ENCODE measurements around the gene USP48. TPM values are rescaled to one million over a fixed set of nuclear protein-coding genes. Genes with fewer than 3 reads are reported as not detected.

USP48 gene
- total and polyA plus RNA-seq, 7 donors: 12.6 to 77.0 (median 47.1) TPM

DNA sequence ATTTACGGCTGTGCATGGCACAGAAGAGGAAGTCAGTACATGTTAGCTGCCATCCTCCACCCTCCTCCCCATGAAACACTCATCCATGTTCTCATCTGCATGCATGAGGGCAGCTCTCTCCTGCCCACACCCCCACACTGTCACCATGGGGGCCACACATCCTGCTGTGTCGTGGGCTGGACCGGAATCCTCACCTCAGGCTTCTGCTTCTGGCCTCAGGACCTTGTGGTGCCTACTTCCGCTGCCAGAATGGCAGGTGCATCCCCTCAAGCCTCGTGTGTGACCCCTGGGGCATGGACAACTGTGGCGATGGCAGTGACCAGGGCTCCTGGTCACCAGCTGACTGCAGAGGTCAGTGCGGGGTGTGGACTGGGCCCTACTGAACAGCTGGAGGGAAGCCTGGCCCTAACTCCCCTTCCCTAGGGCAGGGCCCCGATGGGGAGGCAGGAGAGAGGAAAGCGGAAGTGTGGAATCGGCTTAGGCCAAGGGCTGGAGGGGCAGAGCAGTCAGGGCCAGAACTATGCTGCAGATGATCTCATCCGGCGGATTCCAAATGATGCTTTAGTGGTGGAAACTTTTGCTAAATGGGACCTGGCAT, 32.9 kb upstream of the USP48 start:
- 69 to 89% methylated on average over 12 of the region's 12 CpGs for WGBS, 2 donors

DNA sequence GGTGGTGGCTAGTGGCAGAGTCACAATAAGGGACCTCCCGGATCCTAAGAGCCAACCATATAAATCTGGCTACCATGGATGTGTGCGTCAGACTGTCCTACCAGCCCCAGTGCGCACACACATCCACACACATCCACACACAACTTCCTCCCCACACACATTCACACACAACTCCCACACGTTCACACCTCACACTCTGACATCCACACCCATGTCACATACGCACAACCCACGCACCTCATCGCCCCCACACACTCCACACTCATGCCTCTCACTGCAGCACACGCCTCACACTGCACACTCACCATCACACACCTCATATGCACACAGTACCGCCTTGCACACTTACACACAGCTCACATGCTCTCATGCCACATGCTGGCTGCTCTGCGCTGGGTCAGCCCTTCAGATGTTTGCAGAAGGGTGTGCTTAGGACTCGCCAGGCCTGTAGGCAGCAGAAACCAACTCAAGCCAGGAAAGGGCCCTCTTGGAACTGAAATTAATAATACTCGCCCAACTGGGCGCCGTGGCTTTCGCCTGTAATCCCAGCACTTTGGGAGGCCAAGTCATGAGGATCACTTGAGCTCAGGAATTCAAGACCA, 32.1 kb upstream of the USP48 start:
- intact Hi-C loops (cut with DNase I): no loop called here
- Histone ChIP-seq H3K9me3 (no peaks in the 10 kb centered on the region), H3K4me3 (no peak overlapping the region), H3K27ac (no peak overlapping the region), H3K36me3 (peaks cover 0 to 5% (median 0%) of the 10 kb centered on the region in 4 donors), H3K4me1 (peaks cover 0 to 12% (median 10%) of the 10 kb centered on the region in 4 donors), H3K27me3 (peaks cover 0 to 13% (median 10%) of the 10 kb centered on the region in 3 donors)
- TF ChIP-seq POLR2A (IDR thresholded peaks at IDR 0.05) (no peak), EP300 (IDR thresholded peaks at IDR 0.05) (no peak), POLR2AphosphoS5 (IDR thresholded peaks at IDR 0.05) (no peak)
- TF ChIP-seq, protein P1, sequence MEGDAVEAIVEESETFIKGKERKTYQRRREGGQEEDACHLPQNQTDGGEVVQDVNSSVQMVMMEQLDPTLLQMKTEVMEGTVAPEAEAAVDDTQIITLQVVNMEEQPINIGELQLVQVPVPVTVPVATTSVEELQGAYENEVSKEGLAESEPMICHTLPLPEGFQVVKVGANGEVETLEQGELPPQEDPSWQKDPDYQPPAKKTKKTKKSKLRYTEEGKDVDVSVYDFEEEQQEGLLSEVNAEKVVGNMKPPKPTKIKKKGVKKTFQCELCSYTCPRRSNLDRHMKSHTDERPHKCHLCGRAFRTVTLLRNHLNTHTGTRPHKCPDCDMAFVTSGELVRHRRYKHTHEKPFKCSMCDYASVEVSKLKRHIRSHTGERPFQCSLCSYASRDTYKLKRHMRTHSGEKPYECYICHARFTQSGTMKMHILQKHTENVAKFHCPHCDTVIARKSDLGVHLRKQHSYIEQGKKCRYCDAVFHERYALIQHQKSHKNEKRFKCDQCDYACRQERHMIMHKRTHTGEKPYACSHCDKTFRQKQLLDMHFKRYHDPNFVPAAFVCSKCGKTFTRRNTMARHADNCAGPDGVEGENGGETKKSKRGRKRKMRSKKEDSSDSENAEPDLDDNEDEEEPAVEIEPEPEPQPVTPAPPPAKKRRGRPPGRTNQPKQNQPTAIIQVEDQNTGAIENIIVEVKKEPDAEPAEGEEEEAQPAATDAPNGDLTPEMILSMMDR (IDR thresholded peaks at IDR 0.05): no peak
- DNase-seq: no peak
- WGBS, 2 donors: 92% methylated on average over 15 of the region's 15 CpGs

More for the DNA sequence above, 32.9 kb upstream of the USP48 start:
- no peak for TF ChIP-seq EP300 (IDR thresholded peaks at IDR 0.05)
- peak in 2 of 4 donors; percentile 35 to 40 for TF ChIP-seq POLR2AphosphoS5 (IDR thresholded peaks at IDR 0.05)
- Histone ChIP-seq H3K27me3 (peaks cover 0 to 13% (median 10%) of the 10 kb centered on the region in 3 donors), H3K4me1 (peaks cover 0 to 12% (median 10%) of the 10 kb centered on the region in 4 donors), H3K27ac (no peak overlapping the region), H3K36me3 (peaks cover 0 to 7% (median 4%) of the 10 kb centered on the region in 4 donors), H3K4me3 (no peak overlapping the region), H3K9me3 (no peaks in the 10 kb centered on the region)
- peak; percentile 70 for DNase-seq
- intact Hi-C loops (cut with DNase I): no loop called here

DNA sequence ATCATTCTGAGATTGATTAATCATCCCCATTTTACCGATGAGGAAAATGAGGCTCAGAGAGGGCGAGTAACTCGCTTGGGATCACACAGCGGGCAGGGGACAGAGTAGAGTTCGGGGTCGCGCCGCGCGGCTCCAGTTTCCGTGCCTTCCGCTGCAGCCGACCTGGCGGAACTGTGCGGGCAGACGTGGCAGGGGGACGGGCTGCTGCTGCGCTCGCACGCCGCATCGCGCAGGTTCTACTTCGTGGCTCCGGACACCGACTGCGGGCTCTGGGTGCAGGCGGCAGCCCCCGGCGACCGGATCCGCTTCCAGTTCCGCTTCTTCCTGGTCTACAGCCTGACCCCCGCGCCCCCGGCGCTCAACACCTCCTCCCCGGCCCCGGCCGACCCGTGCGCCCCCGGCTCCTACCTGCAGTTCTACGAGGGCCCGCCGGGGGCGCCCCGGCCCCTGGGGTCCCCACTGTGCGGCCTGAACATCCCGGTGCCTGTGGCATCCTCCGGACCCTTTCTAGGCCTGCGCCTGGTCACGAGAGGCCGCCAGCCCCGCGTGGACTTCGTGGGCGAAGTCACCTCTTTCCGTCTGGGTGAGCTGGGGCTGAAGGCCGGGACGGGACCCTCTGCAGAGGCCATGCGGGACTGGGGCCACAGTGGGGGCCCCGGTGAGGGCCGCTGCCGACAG, 31.4 kb upstream of the USP48 start:
- Histone ChIP-seq H3K27ac (peak overlapping the region in 1 of 4 donors; percentile 21), H3K4me3 (peak overlapping the region in 3 of 4 donors; percentile 14 to 45 (median 38)), H3K4me1 (peaks cover 0 to 12% (median 10%) of the 10 kb centered on the region in 4 donors), H3K27me3 (peaks cover 0 to 13% (median 10%) of the 10 kb centered on the region in 3 donors), H3K9me3 (no peaks in the 10 kb centered on the region), H3K36me3 (no peaks in the 10 kb centered on the region)
- intact Hi-C loops (cut with DNase I): no loop called here
- WGBS, 2 donors: 13 to 16% methylated on average over 65 of the region's 65 CpGs
- DNase-seq: no peak
- TF ChIP-seq, protein P1 (IDR thresholded peaks at IDR 0.05): peak in 2 of 4 experiments; percentile 45 to 53
- TF ChIP-seq POLR2AphosphoS5 (IDR thresholded peaks at IDR 0.05): no peak
- no peak for TF ChIP-seq POLR2A (IDR thresholded peaks at IDR 0.05)
- TF ChIP-seq EP300 (IDR thresholded peaks at IDR 0.05): no peak

DNA sequence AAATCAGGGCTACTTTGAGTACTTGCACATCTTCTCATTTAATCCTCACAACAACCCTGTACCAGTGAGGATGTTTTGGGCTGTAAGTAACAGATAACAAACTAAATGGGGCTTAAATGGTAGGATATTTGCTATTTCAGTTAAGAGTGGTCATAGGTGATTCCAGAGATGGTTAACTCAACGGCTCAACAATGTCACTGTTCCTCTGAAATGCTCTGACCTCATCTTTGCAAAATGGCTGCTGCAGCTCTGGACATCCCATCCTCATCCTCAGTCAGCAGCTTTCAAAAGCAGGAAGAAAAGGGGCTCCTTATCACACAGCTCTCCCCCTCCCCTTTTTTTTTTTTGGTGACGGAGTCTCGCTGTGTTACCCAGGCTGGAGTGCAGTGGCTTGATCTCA, 30.6 kb upstream of the USP48 start:
- no peak overlapping the region for H3K27ac ChIP-seq
- no peaks in the 10 kb centered on the region for H3K36me3 ChIP-seq
- no peak for DNase-seq
- no peaks in the 10 kb centered on the region for H3K9me3 ChIP-seq
- 92 to 94% methylated on average over 3 of the region's 3 CpGs for WGBS, 2 donors
- peaks cover 0 to 13% (median 10%) of the 10 kb centered on the region in 3 donors for H3K27me3 ChIP-seq
- TF ChIP-seq POLR2A (IDR thresholded peaks at IDR 0.05) (no peak), POLR2AphosphoS5 (IDR thresholded peaks at IDR 0.05) (no peak), EP300 (IDR thresholded peaks at IDR 0.05) (no peak)
- TF ChIP-seq, protein P1 (IDR thresholded peaks at IDR 0.05): no peak
- no peak overlapping the region for H3K4me3 ChIP-seq
- intact Hi-C loops (cut with DNase I): no loop called here
- peaks cover 0 to 8% (median 8%) of the 10 kb centered on the region in 4 donors for H3K4me1 ChIP-seq

DNA sequence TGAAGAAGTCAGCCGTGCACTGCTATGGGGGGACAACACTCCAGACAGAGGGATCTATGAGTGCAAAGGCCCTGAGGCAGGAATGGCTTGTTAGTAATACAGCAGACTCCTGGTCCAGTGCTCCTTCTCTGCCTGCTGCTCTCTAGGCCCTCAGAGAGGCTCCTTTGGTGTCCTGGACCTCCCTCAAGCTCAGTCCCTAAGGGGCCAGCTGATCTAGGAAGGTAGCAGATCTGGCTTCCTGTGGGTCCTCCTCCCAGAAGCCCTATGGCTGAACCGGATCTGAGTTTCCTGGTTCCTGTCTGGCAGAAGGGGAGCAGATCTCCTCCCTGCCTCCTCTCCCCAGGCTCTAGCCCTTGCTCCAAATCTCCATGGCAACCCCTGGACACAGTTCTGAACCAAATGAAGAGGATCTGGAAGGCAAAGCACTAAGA, 28.9 kb upstream of the USP48 start, which contains the start of gene LDLRAD2:
TSS of gene LDLRAD2 (plus strand) at position 391 of the 431 bp plus-strand sequence. CDS start 187 bp downstream, outside the sequence.
- H3K27ac ChIP-seq: no peak within 1 kb of the TSS
- TF ChIP-seq POLR2A (IDR thresholded peaks at IDR 0.05): no peak
- TF ChIP-seq, protein P1 (IDR thresholded peaks at IDR 0.05): no peak
- TF ChIP-seq POLR2AphosphoS5 (IDR thresholded peaks at IDR 0.05): no peak
- no peak for DNase-seq
- 57 to 64% methylated on average over 2 of the region's 2 CpGs for WGBS, 2 donors
- H3K4me3 ChIP-seq: no peak within 1 kb of the TSS
- H3K4me1 ChIP-seq: peaks cover 0 to 8% (median 8%) of the 10 kb centered on the region in 4 donors
- peaks cover 0 to 13% (median 10%) of the 10 kb centered on the region in 3 donors for H3K27me3 ChIP-seq
- no peaks in the 10 kb centered on the region for H3K36me3 ChIP-seq
- intact Hi-C loops (cut with DNase I): no loop called here
- no peaks in the 10 kb centered on the region for H3K9me3 ChIP-seq
